DND-41 (cell line): Measurements from ENCODE around the gene DOCK9.

Experiments used
- ATAC-seq: fragments of 200-7000 bp; cut with Tn5 transposase; 3 replicates; pipeline ENCODE4 v1.9.1; 2021; ENCODE audit warnings: low read depth; ENCODE audit not compliant: insufficient read depth
- DNase-seq: peaks from one replicate; pipeline ENCODE4 v3.0.0-alpha.2; 2020
- H2AFZ ChIP-seq: 2 replicates; pipeline ENCODE4 v1.6.0; 2012; ENCODE audit warnings: low read depth, low read length
- H3K27ac ChIP-seq: 2 replicates; pipeline ENCODE4 v1.5.1; 2012; ENCODE audit warnings: low read length, inconsistent platforms
- H3K27me3 ChIP-seq: fragments of 200-600 bp; sonication (generic); 2 replicates; pipeline ENCODE4 v1.6.0; 2012; ENCODE audit warnings: low read length, mild to moderate bottlenecking, inconsistent platforms; ENCODE audit not compliant: insufficient read depth, poor library complexity
- H3K36me3 ChIP-seq: 2 replicates; pipeline ENCODE4 v1.5.1; 2012; ENCODE audit warnings: low read length, inconsistent platforms; ENCODE audit not compliant: insufficient read depth
- H3K4me1 ChIP-seq: 2 replicates; pipeline ENCODE4 v1.5.1; 2012; ENCODE audit warnings: mild to moderate bottlenecking, low read length; ENCODE audit not compliant: insufficient read depth
- H3K4me2 ChIP-seq: 2 replicates; pipeline ENCODE4 v1.6.0; 2012; ENCODE audit warnings: mild to moderate bottlenecking, moderate library complexity, low read length, inconsistent platforms; ENCODE audit not compliant: insufficient read depth
- H3K4me3 ChIP-seq, 2 experiments: fragments of 200-600 bp in 1 of 2; shearing (Covaris generic) in 1 of 2; 2 replicates each; pipeline ENCODE4 v1.5.1; 2012 to 2016; ENCODE audit warnings: inconsistent platforms in 2 of 2, low read length in 2 of 2, mild to moderate bottlenecking in 2 of 2, low read depth in 1 of 2, moderate library complexity in 1 of 2
- H3K79me2 ChIP-seq: 2 replicates; pipeline ENCODE4 v1.6.0; 2012; ENCODE audit warnings: low read length, inconsistent platforms; ENCODE audit not compliant: insufficient read depth
- H3K9ac ChIP-seq: 2 replicates; pipeline ENCODE4 v1.6.0; 2012; ENCODE audit warnings: low read depth, mild to moderate bottlenecking, inconsistent platforms, low read length, moderate library complexity
- H3K9me3 ChIP-seq: 2 replicates; pipeline ENCODE4 v1.5.1; 2012; ENCODE audit warnings: low read length, moderate library complexity, mild to moderate bottlenecking, inconsistent platforms; ENCODE audit not compliant: insufficient read depth, severe bottlenecking
- H4K20me1 ChIP-seq: 2 replicates; pipeline ENCODE4 v1.6.0; 2012; ENCODE audit warnings: low read length; ENCODE audit not compliant: insufficient read depth
- CTCF ChIP-seq: IDR thresholded peaks from 2 replicates; pipeline ENCODE4 v1.5.1; 2012; ENCODE audit warnings: borderline replicate concordance, low read length, moderate library complexity, mild to moderate bottlenecking; ENCODE audit not compliant: poor library complexity, severe bottlenecking; ENCODE audit errors: extremely low read depth
- EZH2 ChIP-seq: IDR thresholded peaks from 3 replicates; pipeline ENCODE4 v1.6.1; 2012; ENCODE audit warnings: borderline replicate concordance, low read depth, mild to moderate bottlenecking, moderate library complexity, low read length, inconsistent platforms; ENCODE audit not compliant: severe bottlenecking

DOCK9 gene

GRCh38 chr13:98804336-98804855 is 173.5 kb downstream of the DOCK9 start:
- no peak for ATAC-seq
- no peak for TF ChIP-seq EZH2
- TF ChIP-seq CTCF: no peak
- H3K79me2 ChIP-seq: no peaks in the 10 kb centered on the region
- H4K20me1 ChIP-seq: no peaks in the 10 kb centered on the region
- H3K36me3 ChIP-seq: peaks cover 26% of the 10 kb centered on the region
- H2AFZ ChIP-seq: no peak overlapping the region
- no peak overlapping the region for H3K27ac ChIP-seq
- DNase-seq: no peak
- no peaks in the 10 kb centered on the region for H3K4me1 ChIP-seq
- no peaks in the 10 kb centered on the region for H3K9me3 ChIP-seq
- no peak overlapping the region for H3K4me3 ChIP-seq
- H3K27me3 ChIP-seq: no peaks in the 10 kb centered on the region
- no peak overlapping the region for H3K4me2 ChIP-seq
- H3K9ac ChIP-seq: no peak overlapping the region

- Histone ChIP-seq H3K4me3 (no peak overlapping the region), H3K36me3 (peaks cover 26% of the 10 kb centered on the region), H3K79me2 (no peaks in the 10 kb centered on the region), H4K20me1 (no peaks in the 10 kb centered on the region), H3K4me1 (no peaks in the 10 kb centered on the region), H2AFZ (no peak overlapping the region), H3K9me3 (no peaks in the 10 kb centered on the region), H3K4me2 (no peak overlapping the region), H3K9ac (no peak overlapping the region), H3K27ac (no peak overlapping the region), H3K27me3 (no peaks in the 10 kb centered on the region)
- no peak for DNase-seq
- TF ChIP-seq EZH2 (no peak), CTCF (no peak)
- no peak for ATAC-seq
Measured at GRCh38 chr13:98803921-98804320, 173.9 kb downstream of the DOCK9 start.

GRCh38 chr13:98803111-98803561 is 174.7 kb downstream of the DOCK9 start:
- H4K20me1 ChIP-seq: no peaks in the 10 kb centered on the region
- no peaks in the 10 kb centered on the region for H3K9me3 ChIP-seq
- H3K4me3 ChIP-seq: no peak overlapping the region
- no peaks in the 10 kb centered on the region for H3K27me3 ChIP-seq
- TF ChIP-seq CTCF (no peak), EZH2 (no peak)
- H3K4me1 ChIP-seq: peaks cover 2% of the 10 kb centered on the region; the same call in 1 of the 2 replicates
- no peak overlapping the region for H2AFZ ChIP-seq
- no peak for ATAC-seq
- H3K27ac ChIP-seq: no peak overlapping the region
- no peaks in the 10 kb centered on the region for H3K79me2 ChIP-seq
- H3K36me3 ChIP-seq: peaks cover 26% of the 10 kb centered on the region
- H3K9ac ChIP-seq: no peak overlapping the region
- DNase-seq: no peak
- H3K4me2 ChIP-seq: no peak overlapping the region
